CD4-positive, alpha-beta T cell treated with Interleukin-17A for 4 hours (primary cell): ENCODE measurements around the gene CDCP1.
A peak's percentile ranks its signal among the peaks of the same experiment; 100 is the strongest.
"Not testable (repeated sequence)": the region's sequence is repeated elsewhere in the genome, so short reads cannot be mapped to it uniquely, and the experiment has no call there.

Source experiments
- DNase-seq: peaks from one replicate; pipeline ENCODE4 v3.0.0-alpha.2; 2020; ENCODE audit warnings: mixed read lengths

The CDCP1 gene

DNA sequence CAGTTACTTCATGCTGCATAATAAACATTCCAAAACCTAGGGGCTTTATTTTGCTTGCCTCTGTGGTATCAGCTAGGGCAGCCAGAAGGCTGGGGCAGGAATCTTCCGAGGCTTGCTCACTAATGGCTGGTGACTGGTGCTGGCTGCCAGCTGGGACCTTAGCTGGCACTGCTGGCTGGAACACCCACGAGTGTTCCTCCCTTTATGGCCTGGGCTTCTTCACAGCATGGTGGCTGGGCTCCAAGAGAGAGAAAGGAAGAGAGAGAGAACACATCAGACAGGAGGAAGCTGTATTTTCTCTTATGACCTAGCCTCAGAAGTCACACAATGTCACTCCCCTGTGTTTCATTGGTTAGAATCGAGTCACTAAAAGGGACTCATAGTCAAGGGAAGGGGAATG is 23.9 kb upstream of the CDCP1 start:
- no peak for DNase-seq

- DNase-seq = no peak
Observed at GRCh38 chr3:45169125-45169904, 23.1 kb upstream of the CDCP1 start.

GRCh38 chr3:45168451-45168850 is 22.3 kb upstream of the CDCP1 start:
- no peak for DNase-seq

GRCh38 chr3:45167011-45167911 is 21.1 kb upstream of the CDCP1 start:
- peak; percentile 91 for DNase-seq

- no peak for DNase-seq
Observed at GRCh38 chr3:45166321-45166879, 20.2 kb upstream of the CDCP1 start.

- DNase-seq = no peak
Observed at GRCh38 chr3:45165497-45166283, 19.5 kb upstream of the CDCP1 start.

GRCh38 chr3:45164056-45164455 is 17.9 kb upstream of the CDCP1 start:
- DNase-seq = no peak

DNA sequence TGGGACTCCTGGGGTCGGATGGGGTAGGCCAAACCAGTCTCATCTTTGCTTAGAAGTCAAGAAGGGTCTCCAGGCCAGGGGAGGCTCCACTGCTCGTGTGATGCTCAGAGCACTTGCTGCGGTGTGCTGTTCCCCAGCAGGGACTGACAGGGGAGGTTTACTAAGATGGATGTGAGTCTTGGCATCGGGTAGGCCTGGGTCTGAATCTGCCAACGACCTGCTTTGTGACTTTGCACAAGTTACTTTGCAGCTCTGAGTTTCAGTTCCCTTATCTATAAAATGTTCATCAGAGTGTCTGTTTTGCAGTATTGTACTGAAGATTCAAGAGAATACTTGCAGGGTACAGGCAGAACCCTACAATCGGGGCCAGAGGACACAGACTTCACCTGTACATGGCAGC is 17.3 kb upstream of the CDCP1 start:
- no peak for DNase-seq

DNA sequence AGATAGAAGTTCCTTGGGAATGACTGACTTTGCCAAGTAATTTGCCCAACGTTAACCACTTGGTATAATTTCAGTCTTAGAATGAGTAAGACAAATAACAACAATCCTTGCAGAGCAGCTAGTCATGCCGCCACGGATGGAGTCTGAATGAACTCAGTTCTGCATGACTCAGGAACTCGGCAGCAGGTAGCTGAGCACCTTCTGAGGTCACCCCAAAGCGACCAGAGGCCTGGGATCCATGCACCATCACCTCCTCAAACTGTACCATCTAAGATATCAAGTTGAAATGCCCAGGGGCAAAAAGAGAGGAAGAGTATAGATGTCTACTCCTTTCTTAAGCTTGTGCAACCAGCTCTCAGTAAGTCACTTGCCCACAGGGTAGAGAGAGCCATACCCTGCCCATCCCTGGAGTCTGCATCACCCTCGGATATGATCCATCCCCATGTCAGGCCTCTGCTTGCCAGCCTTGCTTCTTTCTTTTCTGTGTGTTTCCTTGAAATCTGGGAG is 8.5 kb upstream of the CDCP1 start:
- DNase-seq = no peak

GRCh38 chr3:45153658-45154437 is 7.7 kb upstream of the CDCP1 start:
- DNase-seq = no peak

DNA sequence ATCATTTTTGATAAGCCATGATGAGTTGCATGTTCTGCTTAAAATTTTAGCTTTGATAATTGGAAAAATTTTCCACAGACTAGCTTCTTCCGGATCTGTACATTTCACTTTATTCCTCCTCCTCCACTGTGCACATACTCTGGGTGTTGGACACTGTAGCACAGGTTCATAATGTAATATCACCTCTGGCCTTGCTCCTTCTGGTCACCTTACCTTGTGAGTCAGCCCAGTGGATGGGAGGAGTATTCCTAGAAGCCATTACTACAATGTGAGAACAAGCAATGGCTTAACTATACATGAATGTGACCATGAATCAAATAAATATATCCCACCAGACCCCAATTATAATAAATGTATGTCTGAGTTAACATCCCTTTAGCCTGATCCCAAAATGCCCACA is 6.1 kb upstream of the CDCP1 start:
- DNase-seq = no peak

DNA sequence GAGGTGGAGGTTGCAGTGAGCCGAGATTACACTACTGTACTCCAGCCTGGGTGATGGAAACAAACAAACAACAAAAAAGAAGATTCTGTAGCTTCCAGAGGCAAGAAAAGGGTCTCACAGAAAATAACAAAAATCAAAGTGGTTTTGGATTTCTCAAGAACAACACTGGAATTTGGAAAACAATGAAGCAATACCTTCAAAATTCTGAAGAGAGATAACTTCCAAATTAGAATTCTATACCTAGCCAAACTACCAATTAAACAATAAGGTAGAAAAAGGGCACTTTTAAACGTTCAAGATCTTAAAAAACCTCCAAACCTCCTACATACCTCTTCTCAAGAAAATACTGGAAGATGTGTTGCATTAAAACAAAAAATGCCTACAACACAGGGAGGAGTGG is 4.9 kb upstream of the CDCP1 start:
- DNase-seq = no peak

DNA sequence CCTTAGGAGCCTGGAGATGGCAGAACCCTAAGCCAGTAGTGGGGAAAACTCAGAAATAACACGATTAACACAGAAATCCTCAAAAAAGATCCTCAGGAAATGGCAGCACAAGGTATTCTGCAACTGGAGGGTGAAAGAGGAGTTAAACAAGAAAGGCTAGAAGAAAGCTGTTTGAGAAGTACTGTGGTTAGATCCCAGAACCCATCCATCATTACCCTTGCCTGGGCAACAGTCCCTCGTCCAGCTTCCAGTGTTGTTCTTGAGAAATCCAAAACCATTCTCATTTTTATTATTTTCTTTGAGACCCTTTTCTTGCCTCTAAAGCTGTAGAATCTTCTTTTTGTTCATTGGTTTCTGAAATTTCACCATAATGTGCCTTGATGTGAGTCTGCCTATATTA is 2.7 kb upstream of the CDCP1 start:
- no peak for DNase-seq

DNA sequence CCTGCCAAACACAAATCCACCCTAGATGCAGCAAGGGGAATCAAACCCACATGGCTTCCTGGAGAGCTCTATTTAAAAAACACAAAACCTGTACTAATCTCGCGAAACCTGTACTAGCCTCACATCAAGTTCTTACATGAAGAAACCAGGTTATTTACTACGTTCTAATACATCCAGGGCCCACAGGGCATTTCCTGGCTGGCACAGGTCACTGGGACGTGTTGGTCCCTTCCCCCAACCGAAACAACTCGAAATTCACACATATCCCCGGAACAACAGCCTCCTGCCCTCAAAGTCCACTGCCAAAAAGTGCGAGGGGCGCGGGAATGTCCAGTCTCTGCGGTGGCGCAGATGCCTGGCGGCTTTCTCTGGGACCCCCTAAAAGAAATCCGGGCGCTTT is 955 bp downstream of the CDCP1 start:
- DNase-seq = no peak

- DNase-seq = no peak
Observed at GRCh38 chr3:45143673-45144671, 2.2 kb downstream of the CDCP1 start.

GRCh38 chr3:45140770-45141155 is 5.4 kb downstream of the CDCP1 start:
- not testable (repeated sequence) for DNase-seq

GRCh38 chr3:45140141-45140769 is 5.9 kb downstream of the CDCP1 start:
- DNase-seq = no peak

DNA sequence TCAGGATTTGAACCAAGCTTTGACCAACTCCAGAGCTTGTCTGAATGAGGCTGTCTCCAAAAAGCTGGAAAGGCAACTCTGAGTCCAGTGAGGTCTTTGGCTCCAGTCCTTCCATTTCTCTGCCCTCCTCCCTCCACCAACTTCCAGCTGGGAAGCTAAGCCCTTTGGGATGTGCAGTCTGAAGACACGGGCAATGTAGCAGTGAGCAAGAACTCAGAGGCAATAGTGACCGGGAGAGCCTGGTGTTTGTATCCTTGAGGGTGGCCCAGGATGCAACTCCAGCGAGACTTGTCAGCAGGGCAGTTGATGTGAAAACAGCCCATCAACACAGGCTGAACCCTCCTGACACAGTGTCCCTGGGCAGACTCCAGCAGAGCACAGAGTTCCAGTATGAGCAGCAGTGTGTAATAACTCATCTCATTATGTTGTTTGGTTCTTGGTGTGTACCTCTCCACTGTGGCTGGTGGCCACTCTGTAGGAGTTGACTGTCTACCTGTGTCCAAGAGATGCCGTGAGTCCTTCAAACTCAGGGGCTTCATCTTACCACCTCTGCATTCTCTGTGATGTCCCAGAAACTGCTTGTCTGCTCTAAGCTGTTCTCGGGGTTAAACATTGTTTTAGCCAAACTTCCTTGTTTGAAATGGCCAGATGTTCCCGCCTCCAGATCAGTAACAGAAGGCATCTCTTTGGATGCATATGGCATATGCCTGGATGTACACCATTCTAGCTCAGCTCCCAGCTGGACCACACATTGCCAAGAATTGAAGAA is 6.6 kb downstream of the CDCP1 start:
- DNase-seq = no peak

GRCh38 chr3:45137656-45138181 is 8.5 kb downstream of the CDCP1 start:
- no peak for DNase-seq
